LNCaP clone FGC (cell line): ENCODE data around the gene SLC2A11.

Experiments used
- DNase-seq: peaks from one replicate; pipeline ENCODE4 v3.0.0-alpha.2; 2011; ENCODE audit warnings: low read depth
- H3K4me3 ChIP-seq: 2 replicates; pipeline ENCODE4 v1.5.1; 2011; ENCODE audit warnings: mild to moderate bottlenecking, low read depth, low read length, control low read depth
- TF ChIP-seq, protein P1 (sequence below): IDR thresholded peaks from 2 replicates; pipeline ENCODE4 v1.5.1; 2012; ENCODE audit warnings: mild to moderate bottlenecking; ENCODE audit not compliant: control insufficient read depth, insufficient read depth; ENCODE audit errors: extremely low read depth

SLC2A11 gene

DNA sequence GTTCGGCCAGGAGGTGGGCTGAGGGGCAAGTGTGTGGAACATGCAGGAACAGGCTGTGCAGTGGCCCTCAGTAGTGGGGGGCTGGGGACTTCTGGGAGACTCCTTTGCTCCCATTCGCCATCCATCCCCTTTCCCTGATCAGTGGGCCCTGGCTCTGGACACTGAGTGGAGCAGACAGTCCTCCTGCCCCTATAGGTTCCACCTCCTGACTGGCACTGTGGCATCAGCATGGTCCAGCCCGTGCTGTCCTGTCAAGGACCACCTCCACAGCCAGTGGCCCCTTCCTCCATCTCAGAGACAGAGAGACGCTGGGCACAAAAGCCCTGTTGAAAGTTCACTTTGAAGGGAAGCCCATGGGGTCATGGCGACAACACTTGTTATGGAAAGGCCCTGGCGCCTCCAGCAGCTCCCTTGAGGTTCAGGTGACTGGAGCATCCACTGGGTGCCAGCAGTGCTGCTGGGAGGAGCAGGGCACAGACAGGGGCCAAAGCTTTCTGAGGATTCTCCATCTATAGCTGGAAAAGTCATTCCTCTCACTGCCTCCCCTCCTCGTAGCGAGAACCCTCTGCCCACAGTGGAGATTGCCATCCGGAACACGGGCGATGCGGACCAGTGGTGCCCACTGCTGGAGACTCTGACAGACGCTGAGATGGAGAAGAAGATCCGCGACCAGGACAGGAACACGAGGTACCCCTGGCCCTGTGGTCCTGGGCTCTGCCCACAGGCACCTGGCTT, 24.5 kb upstream of the SLC2A11 start:
- no peak for DNase-seq
- TF ChIP-seq, protein P1, sequence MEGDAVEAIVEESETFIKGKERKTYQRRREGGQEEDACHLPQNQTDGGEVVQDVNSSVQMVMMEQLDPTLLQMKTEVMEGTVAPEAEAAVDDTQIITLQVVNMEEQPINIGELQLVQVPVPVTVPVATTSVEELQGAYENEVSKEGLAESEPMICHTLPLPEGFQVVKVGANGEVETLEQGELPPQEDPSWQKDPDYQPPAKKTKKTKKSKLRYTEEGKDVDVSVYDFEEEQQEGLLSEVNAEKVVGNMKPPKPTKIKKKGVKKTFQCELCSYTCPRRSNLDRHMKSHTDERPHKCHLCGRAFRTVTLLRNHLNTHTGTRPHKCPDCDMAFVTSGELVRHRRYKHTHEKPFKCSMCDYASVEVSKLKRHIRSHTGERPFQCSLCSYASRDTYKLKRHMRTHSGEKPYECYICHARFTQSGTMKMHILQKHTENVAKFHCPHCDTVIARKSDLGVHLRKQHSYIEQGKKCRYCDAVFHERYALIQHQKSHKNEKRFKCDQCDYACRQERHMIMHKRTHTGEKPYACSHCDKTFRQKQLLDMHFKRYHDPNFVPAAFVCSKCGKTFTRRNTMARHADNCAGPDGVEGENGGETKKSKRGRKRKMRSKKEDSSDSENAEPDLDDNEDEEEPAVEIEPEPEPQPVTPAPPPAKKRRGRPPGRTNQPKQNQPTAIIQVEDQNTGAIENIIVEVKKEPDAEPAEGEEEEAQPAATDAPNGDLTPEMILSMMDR: no peak
- H3K4me3 ChIP-seq: no peak overlapping the region

DNA sequence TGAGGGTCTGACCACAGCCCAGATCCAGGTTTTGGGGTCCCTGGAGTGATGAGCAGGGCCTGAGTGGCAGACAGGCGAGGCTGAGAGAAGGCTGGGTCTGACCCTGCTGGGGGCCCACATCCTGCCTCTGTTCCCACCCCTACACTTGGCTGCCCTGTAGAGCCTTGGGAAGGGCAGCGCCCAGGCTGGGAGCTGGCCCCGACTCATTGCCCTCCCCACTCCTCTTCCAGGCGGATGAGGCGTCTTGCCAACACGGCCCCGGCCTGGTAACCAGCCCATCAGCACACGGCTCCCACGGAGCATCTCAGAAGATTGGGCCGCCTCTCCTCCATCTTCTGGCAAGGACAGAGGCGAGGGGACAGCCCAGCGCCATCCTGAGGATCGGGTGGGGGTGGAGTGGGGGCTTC, 23.8 kb upstream of the SLC2A11 start:
- H3K4me3 ChIP-seq: no peak overlapping the region
- TF ChIP-seq, protein P1: no peak
- no peak for DNase-seq

DNA sequence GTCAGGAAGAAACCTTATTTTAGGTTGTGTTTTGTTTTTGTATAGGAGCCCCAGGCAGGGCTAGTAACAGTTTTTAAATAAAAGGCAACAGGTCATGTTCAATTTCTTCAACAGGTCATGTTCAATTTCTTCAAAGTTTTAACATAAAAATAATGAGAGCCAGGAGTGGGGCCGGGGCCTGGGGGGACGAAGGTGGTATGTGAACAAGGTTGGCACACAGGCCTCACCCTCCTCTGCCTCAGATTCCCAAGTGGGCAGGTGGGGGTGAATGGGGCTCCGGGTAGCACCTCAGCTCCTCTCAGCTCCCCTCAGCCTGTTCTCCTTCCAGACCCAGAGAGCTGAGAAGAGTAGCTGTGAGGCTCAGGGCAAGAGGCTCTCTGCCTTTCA, 23.3 kb upstream of the SLC2A11 start:
- TF ChIP-seq, protein P1: no peak
- no peak for DNase-seq
- no peak overlapping the region for H3K4me3 ChIP-seq

DNA sequence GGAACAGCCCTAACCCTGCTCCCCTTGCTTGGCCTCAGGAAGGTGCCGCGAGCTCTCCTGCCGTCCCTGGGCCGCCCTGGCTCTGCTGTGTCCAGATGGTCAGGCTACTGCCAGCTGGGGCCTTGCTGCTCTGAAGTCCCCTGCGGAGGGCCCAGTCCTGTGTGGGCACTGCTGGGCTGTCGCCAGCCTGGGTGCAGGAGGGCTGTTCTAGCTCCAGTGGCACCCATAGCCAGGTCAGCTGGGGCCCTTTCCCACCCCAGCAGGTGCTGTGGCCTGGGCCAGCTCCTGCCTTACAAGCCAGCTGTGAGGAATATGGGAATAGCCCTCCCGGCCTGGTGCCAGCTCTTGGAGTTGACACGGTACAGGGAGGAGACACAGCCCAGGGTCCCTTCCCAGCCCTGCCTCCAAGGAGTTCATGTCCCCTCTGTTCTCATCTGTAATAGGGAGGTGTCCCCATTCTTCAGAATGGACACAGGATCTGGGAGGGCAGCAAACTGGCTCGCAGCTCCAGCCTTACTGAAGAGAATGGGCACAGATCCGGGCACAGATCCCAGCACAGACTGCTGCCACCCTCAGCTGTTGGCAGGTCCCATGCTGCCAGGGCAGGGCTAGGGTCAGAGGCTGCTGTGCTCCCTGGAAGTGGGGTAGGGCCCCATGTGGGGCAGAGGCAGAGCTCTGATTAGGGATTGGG, 22.7 kb upstream of the SLC2A11 start:
- DNase-seq: no peak
- H3K4me3 ChIP-seq: no peak overlapping the region
- TF ChIP-seq, protein P1: no peak

DNA sequence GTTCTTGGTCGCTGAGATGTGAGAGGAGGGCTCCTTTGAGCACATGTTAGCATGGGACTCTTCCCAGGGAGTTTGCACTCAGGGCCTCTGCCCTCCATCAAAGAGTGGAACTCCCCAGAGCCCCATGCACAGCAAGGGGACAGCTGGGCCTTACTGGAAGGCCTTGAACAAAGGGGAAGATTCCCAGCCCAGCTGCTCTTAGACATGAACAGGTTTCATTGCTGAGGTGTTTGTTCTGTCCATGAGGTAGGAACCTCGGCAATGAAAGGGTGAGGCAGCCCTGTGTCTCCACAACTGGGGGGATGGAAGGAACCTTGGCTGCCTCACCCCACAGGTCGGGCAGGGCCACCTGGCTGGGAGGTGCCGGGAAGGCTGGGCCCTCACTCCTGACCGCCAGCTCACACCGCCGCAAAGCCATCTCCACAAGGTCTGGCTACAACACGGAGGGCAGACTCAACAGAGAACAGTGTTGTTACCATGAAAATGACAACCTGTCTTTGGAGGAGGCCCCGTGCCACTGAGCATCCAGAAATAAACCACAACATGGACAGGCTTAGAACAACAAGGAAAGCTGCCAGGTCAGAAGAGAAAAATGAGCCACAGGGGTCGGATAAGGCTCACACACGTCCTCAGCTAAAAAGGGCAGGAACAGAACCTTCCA, 22.1 kb upstream of the SLC2A11 start:
- DNase-seq: no peak
- H3K4me3 ChIP-seq: no peak overlapping the region
- TF ChIP-seq, protein P1: no peak

DNA sequence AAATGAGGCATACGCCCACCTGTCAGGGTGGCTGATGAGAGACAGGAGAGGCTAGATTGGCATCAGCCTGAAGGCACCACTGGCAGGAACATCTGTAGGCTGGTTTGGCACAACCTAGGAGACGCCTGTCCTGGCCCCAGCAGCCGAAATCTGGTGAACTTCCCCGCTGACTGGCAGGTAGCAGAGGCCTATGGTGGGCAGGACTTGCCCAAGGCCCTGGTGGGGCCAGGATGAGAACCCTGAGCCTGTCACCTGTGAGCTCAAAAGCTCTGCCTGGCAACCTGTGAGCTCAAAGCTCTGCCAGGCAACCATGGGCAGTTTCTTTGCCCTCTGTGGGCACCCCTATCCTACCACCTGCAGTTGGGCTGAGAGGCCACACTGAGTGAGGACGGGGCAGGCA, 21.4 kb upstream of the SLC2A11 start:
- no peak overlapping the region for H3K4me3 ChIP-seq
- TF ChIP-seq, protein P1: no peak
- DNase-seq: no peak
